22Rv1 (cell line): Measurements from ENCODE around the gene PRPH.
A peak's percentile ranks its signal among the peaks of the same experiment; 100 is the strongest.

Source experiments
- H3K27ac ChIP-seq: fragments of 450-650 bp; 2 replicates; pipeline ENCODE4 v1.5.1; 2017
- ZFX ChIP-seq: fragments of 450-650 bp; IDR thresholded peaks from 2 replicates; pipeline ENCODE4 v1.6.1; 2017; ENCODE audit warnings: antibody characterized with exemption, borderline replicate concordance
- TF ChIP-seq, protein P1 (sequence below): fragments of 450-650 bp; IDR thresholded peaks from 2 replicates; pipeline ENCODE4 v1.5.1; 2017; ENCODE audit warnings: mild to moderate bottlenecking

The PRPH gene

DNA sequence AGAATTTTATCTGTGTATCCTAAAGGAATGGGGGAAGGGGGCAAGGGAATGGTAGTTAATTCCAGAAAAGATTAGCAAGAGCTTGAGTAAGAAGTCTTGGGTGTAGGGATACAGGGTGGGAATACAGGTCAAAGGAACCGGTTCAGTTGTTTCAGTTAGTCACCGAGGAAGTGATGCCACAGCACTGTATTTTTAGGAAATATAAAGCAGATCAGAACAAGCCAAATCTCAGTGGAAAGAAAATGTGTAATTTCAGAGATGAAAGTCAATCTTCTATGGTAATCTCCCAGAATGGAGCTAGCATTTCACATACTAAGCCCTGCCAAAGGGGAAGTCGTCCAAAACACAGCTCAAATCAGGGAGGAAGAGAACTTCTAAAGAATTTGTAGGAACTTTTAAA lies 34.8 kb upstream of the PRPH start:
- H3K27ac ChIP-seq: no peak overlapping the region
- TF ChIP-seq, protein P1, sequence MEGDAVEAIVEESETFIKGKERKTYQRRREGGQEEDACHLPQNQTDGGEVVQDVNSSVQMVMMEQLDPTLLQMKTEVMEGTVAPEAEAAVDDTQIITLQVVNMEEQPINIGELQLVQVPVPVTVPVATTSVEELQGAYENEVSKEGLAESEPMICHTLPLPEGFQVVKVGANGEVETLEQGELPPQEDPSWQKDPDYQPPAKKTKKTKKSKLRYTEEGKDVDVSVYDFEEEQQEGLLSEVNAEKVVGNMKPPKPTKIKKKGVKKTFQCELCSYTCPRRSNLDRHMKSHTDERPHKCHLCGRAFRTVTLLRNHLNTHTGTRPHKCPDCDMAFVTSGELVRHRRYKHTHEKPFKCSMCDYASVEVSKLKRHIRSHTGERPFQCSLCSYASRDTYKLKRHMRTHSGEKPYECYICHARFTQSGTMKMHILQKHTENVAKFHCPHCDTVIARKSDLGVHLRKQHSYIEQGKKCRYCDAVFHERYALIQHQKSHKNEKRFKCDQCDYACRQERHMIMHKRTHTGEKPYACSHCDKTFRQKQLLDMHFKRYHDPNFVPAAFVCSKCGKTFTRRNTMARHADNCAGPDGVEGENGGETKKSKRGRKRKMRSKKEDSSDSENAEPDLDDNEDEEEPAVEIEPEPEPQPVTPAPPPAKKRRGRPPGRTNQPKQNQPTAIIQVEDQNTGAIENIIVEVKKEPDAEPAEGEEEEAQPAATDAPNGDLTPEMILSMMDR: no peak
- TF ChIP-seq ZFX: no peak

DNA sequence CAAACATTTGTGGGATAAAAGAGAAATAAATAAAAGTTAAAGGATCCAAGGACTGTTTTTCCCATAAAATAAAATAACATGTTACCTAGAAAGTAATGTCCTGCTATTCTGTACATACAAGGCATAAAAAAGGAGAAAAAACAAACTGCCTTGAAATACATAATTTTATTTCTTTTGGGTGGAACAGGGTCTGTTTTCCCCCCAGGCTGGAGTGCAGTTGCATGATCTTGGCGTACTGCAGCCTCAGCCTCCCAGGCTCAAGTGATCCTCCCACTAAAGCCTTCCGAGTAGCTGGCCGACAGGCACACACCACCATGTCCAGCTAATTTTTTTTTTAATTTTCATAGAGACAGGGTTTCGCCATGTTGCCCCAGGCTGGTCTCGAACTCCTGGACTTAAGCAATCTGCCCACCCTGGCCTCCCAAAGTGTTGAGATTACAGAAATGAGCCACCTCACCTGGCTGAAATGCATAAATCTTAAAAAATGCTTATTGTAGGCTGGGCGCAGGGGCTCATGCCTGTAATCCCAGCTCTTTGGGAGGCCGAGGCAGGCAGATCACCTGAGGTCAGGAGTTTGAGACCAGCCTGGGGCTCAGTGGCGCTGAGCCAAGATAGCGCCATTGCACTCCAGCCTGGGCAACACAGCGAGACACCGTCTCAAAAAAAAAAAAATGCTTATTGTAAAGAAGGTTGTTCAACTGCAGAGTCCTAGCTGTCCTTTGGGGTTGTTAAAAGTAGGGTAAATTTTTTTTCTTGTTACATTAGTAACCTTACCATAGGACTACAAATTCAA lies 34.2 kb upstream of the PRPH start:
- TF ChIP-seq ZFX: no peak
- TF ChIP-seq, protein P1: no peak
- no peak overlapping the region for H3K27ac ChIP-seq

DNA sequence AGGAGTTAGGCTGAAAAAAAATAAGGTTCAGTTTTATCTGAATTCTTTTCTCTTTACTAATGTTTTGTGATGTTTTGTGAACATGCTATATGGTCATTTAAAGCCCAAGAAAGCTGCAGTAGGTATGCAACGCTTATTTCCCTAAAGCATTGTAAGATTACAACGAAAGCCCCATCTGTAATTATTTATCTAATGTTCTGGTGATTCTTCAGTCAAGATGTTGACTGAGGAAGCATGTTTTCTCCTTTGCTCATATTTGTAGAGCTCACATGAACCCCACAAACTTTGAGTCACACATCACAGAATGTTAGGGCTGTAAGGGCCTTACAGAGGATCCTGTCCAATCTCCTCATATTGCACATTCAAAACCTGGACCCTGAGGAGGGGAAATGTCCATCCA lies 33.2 kb upstream of the PRPH start:
- no peak for TF ChIP-seq ZFX
- TF ChIP-seq, protein P1: no peak
- H3K27ac ChIP-seq: no peak overlapping the region

DNA sequence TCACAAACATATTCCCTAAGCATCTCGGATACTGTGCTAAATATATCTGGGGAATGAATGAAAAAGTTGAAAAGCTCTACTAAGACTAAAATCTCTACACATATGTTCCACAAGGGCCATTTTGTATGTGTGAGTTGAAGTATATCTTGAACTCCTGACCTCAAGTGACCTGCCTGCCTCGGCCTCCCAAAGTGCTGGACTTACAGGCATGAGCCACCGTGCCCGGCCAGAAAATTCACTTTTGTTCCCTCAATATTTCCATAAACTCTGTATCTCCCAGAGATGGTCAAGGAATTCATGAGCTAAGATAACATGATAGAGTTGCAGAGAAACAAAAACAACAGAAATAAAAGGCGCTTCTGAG lies 31.6 kb upstream of the PRPH start:
- peak overlapping the region; percentile 93 for H3K27ac ChIP-seq
- TF ChIP-seq ZFX: no peak
- TF ChIP-seq, protein P1: no peak

DNA sequence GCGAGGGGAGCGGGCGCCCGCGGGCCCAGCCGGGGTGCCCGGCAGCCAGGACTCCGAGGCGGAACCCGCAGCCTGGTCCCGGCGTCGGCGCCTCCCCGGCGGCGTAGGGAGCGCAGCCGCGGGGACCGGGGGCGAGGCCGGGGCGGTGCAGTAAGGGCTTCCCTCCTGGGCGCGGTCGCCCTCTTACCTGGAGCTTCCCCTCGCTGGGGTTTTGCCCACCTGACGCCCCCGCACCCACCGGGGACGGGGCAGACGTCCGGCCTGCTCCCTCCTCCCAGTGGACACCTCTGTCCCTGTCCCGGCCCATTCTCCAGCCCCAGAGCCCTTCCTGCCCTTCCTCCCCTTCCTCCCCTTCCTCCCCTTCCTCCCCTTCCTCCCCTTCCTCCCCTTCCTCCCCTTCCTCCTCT lies 30.5 kb upstream of the PRPH start:
- H3K27ac ChIP-seq: peak overlapping the region; percentile 93
- TF ChIP-seq ZFX: no peak
- TF ChIP-seq, protein P1: no peak; the same call in 1 of the 2 replicates

DNA sequence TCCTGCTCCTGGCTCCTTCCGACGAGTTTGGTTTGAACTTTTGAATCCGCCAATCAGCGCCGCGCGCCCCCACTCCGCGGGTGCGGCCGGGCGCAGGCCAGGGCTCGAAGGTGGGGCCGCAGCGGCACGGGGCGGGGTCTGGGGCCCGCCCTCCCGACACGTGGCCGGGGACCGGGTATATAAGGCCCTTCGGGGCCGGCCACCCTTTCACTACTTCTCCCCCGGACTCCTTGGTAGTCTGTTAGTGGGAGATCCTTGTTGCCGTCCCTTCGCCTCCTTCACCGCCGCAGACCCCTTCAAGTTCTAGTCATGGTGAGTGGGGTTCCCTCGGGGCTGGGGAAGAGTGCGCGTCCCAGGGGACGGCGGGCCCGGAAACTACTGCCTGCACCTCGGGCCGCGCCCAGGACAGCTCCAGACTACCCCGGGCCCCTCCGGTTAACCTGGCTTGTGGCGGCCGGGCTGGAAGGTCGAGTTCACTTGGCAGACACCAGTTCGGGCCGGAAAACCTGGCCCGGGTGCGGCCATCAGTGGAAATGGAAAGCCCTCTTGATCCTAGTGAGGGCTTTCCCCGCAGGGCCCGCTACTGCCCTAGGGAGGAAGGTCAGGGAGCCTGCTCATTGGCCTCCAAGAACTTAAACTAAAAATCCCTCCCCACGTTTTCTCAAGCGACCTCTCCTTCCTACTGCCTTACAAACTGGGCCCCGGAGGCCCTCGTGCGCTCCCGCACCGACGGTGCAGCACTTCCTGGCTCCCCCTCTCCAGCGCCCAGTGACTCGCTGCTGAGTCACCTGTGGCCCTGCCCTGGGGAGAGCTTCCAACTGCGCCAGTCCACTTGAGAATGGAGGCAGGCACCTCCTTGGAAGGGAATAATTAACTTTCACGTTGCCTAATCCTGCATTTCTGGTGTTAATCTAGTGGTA lies 29.8 kb upstream of the PRPH start, which contains the start of gene TUBA1C:
Gene TUBA1C, plus strand, starts transcription at position 210 of the 920 bp plus-strand sequence. Its CDS starts 100 bp downstream, at position 310.
- TF ChIP-seq ZFX: no peak
- TF ChIP-seq, protein P1: no peak
- H3K27ac ChIP-seq: peak within 1 kb of the TSS; percentile 93

DNA sequence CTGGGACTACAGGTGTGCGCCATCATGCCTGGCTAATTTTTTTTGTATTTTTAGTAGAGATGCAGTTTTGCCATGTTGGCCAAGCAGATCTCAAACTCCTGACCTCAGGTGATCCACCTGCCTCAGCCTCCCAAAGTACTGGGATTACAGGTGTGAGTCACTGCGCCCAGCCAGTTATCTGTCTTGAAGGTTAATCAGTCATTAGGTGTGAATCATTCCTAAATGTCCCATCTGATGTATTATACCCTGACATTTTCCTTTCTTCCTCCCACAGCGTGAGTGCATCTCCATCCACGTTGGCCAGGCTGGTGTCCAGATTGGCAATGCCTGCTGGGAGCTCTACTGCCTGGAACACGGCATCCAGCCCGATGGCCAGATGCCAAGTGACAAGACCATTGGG lies 25.8 kb upstream of the PRPH start:
- peak overlapping the region; percentile 93 for H3K27ac ChIP-seq
